Mesenchymal stem cell (in vitro differentiated cells and primary cell): ENCODE measurements around the gene PDGFA.

ENCODE experiments used
- DNase-seq: peaks from one replicate; pipeline ENCODE4 v3.0.0-alpha.2; 2013
- H2AFZ ChIP-seq: one replicate; pipeline ENCODE4 v1.6.1; 2013; ENCODE audit warnings: low read depth, mild to moderate bottlenecking, control low read depth, inconsistent platforms, low read length, moderate library complexity
- H2AK5ac ChIP-seq: 2 replicates; pipeline ENCODE4 v1.6.1; 2013; ENCODE audit warnings: low read length, moderate library complexity, mild to moderate bottlenecking, inconsistent platforms; ENCODE audit not compliant: severe bottlenecking
- H2BK120ac ChIP-seq: one replicate; pipeline ENCODE4 v1.6.1; 2013; ENCODE audit warnings: low read depth, mild to moderate bottlenecking, inconsistent platforms, low read length, moderate library complexity
- H2BK12ac ChIP-seq, 2 experiments: one replicate each; pipeline ENCODE4 v1.6.1; 2013; ENCODE audit warnings: inconsistent platforms in 2 of 2, low read length in 2 of 2, mild to moderate bottlenecking in 2 of 2, moderate library complexity in 2 of 2, control low read depth in 1 of 2
- H2BK15ac ChIP-seq: one replicate; pipeline ENCODE4 v1.6.1; 2013; ENCODE audit warnings: mild to moderate bottlenecking, low read depth, inconsistent platforms; ENCODE audit not compliant: poor library complexity, severe bottlenecking
- H2BK5ac ChIP-seq: 2 replicates; pipeline ENCODE4 v1.6.1; 2013; ENCODE audit warnings: low read depth, mild to moderate bottlenecking, low read length, control low read depth, inconsistent platforms; ENCODE audit not compliant: poor library complexity, severe bottlenecking
- H3K14ac ChIP-seq, 2 experiments: one replicate each; pipeline ENCODE4 v1.6.1; 2013; ENCODE audit warnings: inconsistent platforms in 2 of 2, low read length in 2 of 2, control low read depth in 1 of 2, mild to moderate bottlenecking in 1 of 2, moderate library complexity in 1 of 2
- H3K18ac ChIP-seq, 2 experiments: one replicate each; pipeline ENCODE4 v1.6.1; 2013; ENCODE audit warnings: inconsistent platforms in 2 of 2, low read length in 2 of 2, control low read depth in 1 of 2, low read depth in 1 of 2, mild to moderate bottlenecking in 1 of 2
- H3K23ac ChIP-seq, 2 experiments: one replicate each; pipeline ENCODE4 v1.6.1; 2013; ENCODE audit warnings: inconsistent platforms in 2 of 2, low read length in 2 of 2, mild to moderate bottlenecking in 2 of 2, moderate library complexity in 2 of 2, control low read depth in 1 of 2
- H3K27ac ChIP-seq: 2 replicates; pipeline ENCODE4 v1.5.1; 2013; ENCODE audit warnings: mild to moderate bottlenecking, moderate library complexity, low read length, control low read depth, inconsistent platforms; ENCODE audit not compliant: poor library complexity, severe bottlenecking
- H3K27me3 ChIP-seq, 2 experiments: 2 replicates each; pipeline versions ENCODE4 v1.6.1 to v1.7.0; 2013; ENCODE audit warnings: low read length in 2 of 2, mild to moderate bottlenecking in 2 of 2, moderate library complexity in 2 of 2, control low read depth in 1 of 2, inconsistent platforms in 1 of 2; ENCODE audit not compliant: control insufficient read depth in 1 of 2, insufficient read depth in 1 of 2
- H3K36me3 ChIP-seq, 2 experiments: 2 replicates each; pipeline versions ENCODE4 v1.6.1 to v1.7.0; 2013; ENCODE audit warnings: low read length in 2 of 2, control low read depth in 1 of 2, inconsistent platforms in 1 of 2, low read depth in 1 of 2, mild to moderate bottlenecking in 1 of 2; ENCODE audit not compliant: insufficient read depth in 2 of 2, control insufficient read depth in 1 of 2
- H3K4ac ChIP-seq, 2 experiments: one replicate each; pipeline ENCODE4 v1.6.1; 2013; ENCODE audit warnings: inconsistent platforms in 2 of 2, low read length in 2 of 2, mild to moderate bottlenecking in 2 of 2, moderate library complexity in 2 of 2, control low read depth in 1 of 2, low read depth in 1 of 2
- H3K4me1 ChIP-seq: 2 replicates; pipeline ENCODE4 v1.6.1; 2013; ENCODE audit warnings: low read depth, low read length, control low read depth; ENCODE audit not compliant: control insufficient read depth, insufficient read depth
- H3K4me2 ChIP-seq: 2 replicates; pipeline ENCODE4 v1.6.1; 2013; ENCODE audit warnings: low read length, mild to moderate bottlenecking, inconsistent platforms; ENCODE audit not compliant: poor library complexity, severe bottlenecking
- H3K4me3 ChIP-seq, 2 experiments: 2 replicates each; pipeline versions ENCODE4 v1.5.1 to v1.7.0; 2013; ENCODE audit warnings: low read length in 2 of 2, mild to moderate bottlenecking in 2 of 2, control low read depth in 1 of 2, low read depth in 1 of 2; ENCODE audit not compliant: insufficient read depth in 1 of 2
- H3K79me1 ChIP-seq: replicated peaks from 2 replicates; pipeline ENCODE4 v1.6.1; 2013; ENCODE audit warnings: mild to moderate bottlenecking, control low read depth, low read length, inconsistent platforms; ENCODE audit not compliant: poor library complexity, severe bottlenecking
- H3K9ac ChIP-seq: 2 replicates; pipeline ENCODE4 v1.7.0; 2013; ENCODE audit warnings: mild to moderate bottlenecking, low read length, moderate library complexity
- H3K9me3 ChIP-seq: 2 replicates; pipeline ENCODE4 v1.7.0; 2013; ENCODE audit warnings: mild to moderate bottlenecking, low read length; ENCODE audit not compliant: control insufficient read depth
- H4K8ac ChIP-seq: one replicate; pipeline ENCODE4 v1.6.1; 2013; ENCODE audit warnings: inconsistent platforms, mild to moderate bottlenecking, low read length, moderate library complexity
- H4K91ac ChIP-seq: one replicate; pipeline ENCODE4 v1.6.1; 2013; ENCODE audit warnings: mild to moderate bottlenecking, low read length, inconsistent platforms
- WGBS: methylation state at CpG from one replicate; pipeline ENCODE4 v1.1.7; 2013; ENCODE audit warnings: mixed read lengths; 5-methylcytosine and 5-hydroxymethylcytosine counted together

The PDGFA gene

DNA sequence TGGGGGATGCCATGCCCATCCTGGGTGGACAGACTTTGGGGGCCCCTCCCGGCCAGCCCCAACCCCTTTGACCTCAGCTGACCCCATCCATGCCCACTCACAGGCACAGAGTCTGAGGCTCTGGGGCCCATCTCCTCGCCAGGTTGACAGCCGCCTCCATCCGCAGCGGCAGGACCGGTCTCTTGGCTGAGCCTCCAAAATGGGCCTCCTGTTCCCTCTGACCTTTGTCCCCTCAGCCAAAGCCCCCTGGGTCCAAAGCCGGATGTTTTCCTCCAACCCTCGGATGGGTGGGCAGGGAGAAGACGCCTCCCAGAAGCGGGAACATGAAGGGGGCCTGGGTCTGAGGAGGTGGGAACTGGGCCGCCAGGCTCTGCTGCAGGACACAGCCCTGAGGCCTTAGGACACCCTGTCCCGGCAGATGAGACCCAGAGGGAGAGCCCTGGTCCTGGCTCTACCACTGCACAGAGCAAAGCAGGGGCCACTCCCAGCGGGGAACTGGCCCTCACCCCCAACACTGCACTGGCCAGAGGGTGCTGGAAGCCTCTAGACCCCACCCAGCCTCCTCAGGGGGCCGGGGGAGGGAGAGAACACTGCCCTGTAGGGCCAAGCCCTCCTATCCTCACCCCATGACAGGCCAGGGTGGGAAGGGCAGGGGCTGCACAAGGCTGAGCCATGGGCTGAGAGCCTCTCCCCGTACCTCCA, 12.6 kb downstream of the PDGFA start:
- H3K4me3 ChIP-seq = no peak overlapping the region

DNA sequence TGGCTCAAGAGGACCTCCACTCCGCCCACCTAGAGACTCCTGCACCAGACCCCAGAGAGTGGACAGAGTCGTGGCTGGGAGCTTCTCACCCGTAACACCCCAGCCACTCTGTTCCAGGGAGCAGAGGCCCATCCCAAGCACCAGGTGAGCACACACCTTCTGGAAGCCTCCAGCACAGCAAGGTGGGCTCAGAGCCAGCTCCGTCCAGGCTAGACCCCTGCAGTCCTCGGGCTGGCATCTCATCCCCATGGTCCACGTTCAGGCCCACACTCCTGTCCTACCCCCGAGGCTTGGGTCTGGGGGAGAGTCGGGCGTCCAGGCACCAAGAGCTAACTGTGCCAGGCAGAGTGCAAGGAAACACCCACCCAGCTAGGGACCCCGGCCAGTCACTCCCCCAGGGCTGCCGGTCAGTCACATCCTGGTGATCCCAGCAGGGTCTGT, 13.2 kb downstream of the PDGFA start:
- WGBS = 97% methylated on average over 11 of the region's 11 CpGs
- Histone ChIP-seq H3K4me2 (no peak overlapping the region), H3K4ac (no peak overlapping the region), H3K9me3 (no peaks in the 10 kb centered on the region), H3K4me1 (peaks cover 26% of the 10 kb centered on the region), H4K91ac (no peak overlapping the region), H2BK5ac (no peak overlapping the region), H3K18ac (no peak overlapping the region), H3K27me3 (no peaks in the 10 kb centered on the region), H2BK15ac (peak overlapping the region; percentile 9), H3K9ac (no peak overlapping the region), H2BK12ac (no peak overlapping the region), H3K36me3 (peaks cover 0 to 56% of the 10 kb centered on the region in 2 experiments), H2AFZ (no peak overlapping the region), H3K14ac (no peak overlapping the region), H2AK5ac (no peak overlapping the region), H2BK120ac (no peak overlapping the region), H3K79me1 (peaks cover 36% of the 10 kb centered on the region), H3K4me3 (no peak overlapping the region), H4K8ac (no peak overlapping the region), H3K27ac (no peak overlapping the region), H3K23ac (no peak overlapping the region)
- no peak for DNase-seq

More for the DNA sequence above, 12.6 kb downstream of the PDGFA start:
- H3K14ac ChIP-seq = no peak overlapping the region
- H2BK15ac ChIP-seq = no peak overlapping the region
- no peak overlapping the region for H2BK120ac ChIP-seq
- H3K36me3 ChIP-seq = peaks cover 0 to 60% of the 10 kb centered on the region in 2 experiments
- no peak overlapping the region for H2AK5ac ChIP-seq
- H3K27ac ChIP-seq = no peak overlapping the region
- H3K9ac ChIP-seq = no peak overlapping the region
- H4K91ac ChIP-seq = no peak overlapping the region
- DNase-seq = no peak
- no peak overlapping the region for H2AFZ ChIP-seq
- H3K4ac ChIP-seq = no peak overlapping the region
- H3K27me3 ChIP-seq = no peaks in the 10 kb centered on the region
- H2BK12ac ChIP-seq = no peak overlapping the region
- H3K4me2 ChIP-seq = no peak overlapping the region
- H2BK5ac ChIP-seq = no peak overlapping the region
- no peaks in the 10 kb centered on the region for H3K9me3 ChIP-seq
- H3K4me1 ChIP-seq = peaks cover 26% of the 10 kb centered on the region
- no peak overlapping the region for H4K8ac ChIP-seq
- H3K18ac ChIP-seq = no peak overlapping the region
- H3K79me1 ChIP-seq = peaks cover 38% of the 10 kb centered on the region
- 86% methylated on average over 14 of the region's 15 CpGs for WGBS
- H3K23ac ChIP-seq = no peak overlapping the region

- Histone ChIP-seq H2AK5ac (no peak overlapping the region), H4K8ac (no peak overlapping the region), H3K4ac (no peak overlapping the region), H4K91ac (no peak overlapping the region), H2AFZ (no peak overlapping the region), H3K4me3 (no peak overlapping the region), H2BK12ac (no peak overlapping the region), H3K18ac (no peak overlapping the region), H3K79me1 (peaks cover 36% of the 10 kb centered on the region), H3K23ac (no peak overlapping the region), H3K9me3 (no peaks in the 10 kb centered on the region), H3K36me3 (peaks cover 0 to 56% of the 10 kb centered on the region in 2 experiments), H2BK5ac (no peak overlapping the region), H3K27ac (no peak overlapping the region), H3K4me2 (no peak overlapping the region), H2BK120ac (no peak overlapping the region), H3K9ac (no peak overlapping the region), H3K4me1 (peaks cover 26% of the 10 kb centered on the region), H3K14ac (no peak overlapping the region), H3K27me3 (no peaks in the 10 kb centered on the region), H2BK15ac (no peak overlapping the region)
- DNase-seq = no peak
- 94% methylated on average over 16 of the region's 16 CpGs for WGBS
Measured at GRCh38 chr7:505171-505570, 14.5 kb downstream of the PDGFA start.

- Histone ChIP-seq H3K18ac (no peak overlapping the region), H3K23ac (no peak overlapping the region), H2BK15ac (no peak overlapping the region), H3K14ac (no peak overlapping the region), H2BK5ac (no peak overlapping the region), H3K27ac (no peak overlapping the region), H3K79me1 (peaks cover 36% of the 10 kb centered on the region), H2AK5ac (peak overlapping the region; percentile 60), H3K9me3 (no peaks in the 10 kb centered on the region), H4K8ac (no peak overlapping the region), H3K9ac (peak overlapping the region; percentile 75), H3K4me2 (no peak overlapping the region), H3K36me3 (peaks cover 4 to 56% of the 10 kb centered on the region in 2 experiments), H3K27me3 (no peaks in the 10 kb centered on the region), H4K91ac (no peak overlapping the region), H2BK120ac (no peak overlapping the region), H3K4me3 (no peak overlapping the region), H2BK12ac (no peak overlapping the region), H3K4me1 (peaks cover 26% of the 10 kb centered on the region), H2AFZ (no peak overlapping the region), H3K4ac (no peak overlapping the region)
- no peak for DNase-seq
- WGBS = 92% methylated on average over 33 of the region's 34 CpGs
Measured at GRCh38 chr7:504221-505111, 15.2 kb downstream of the PDGFA start.
